GM23338 (cell line): ENCODE measurements around the gene HOXB6. TPM values are rescaled to one million over a fixed set of nuclear protein-coding genes. Genes with fewer than 3 reads are reported as not detected.

Experiments used
- ATAC-seq: fragments of 200-7000 bp; cut with Tn5 transposase; 3 replicates; pipeline ENCODE4 v1.9.1; 2020
- DNase-seq: peaks from one replicate; pipeline ENCODE4 v3.0.0-alpha.2; 2015; ENCODE audit warnings: low spot score
- H2AFZ ChIP-seq: fragments of 200-600 bp; sonication (generic); 2 replicates; pipeline ENCODE4 v1.8.0; 2016; ENCODE audit warnings: antibody characterized with exemption, mild to moderate bottlenecking, moderate library complexity
- H3F3A ChIP-seq: fragments of 200-600 bp; sonication (generic); replicated peaks from 2 replicates; pipeline ENCODE4 v1.8.0; 2017; ENCODE audit warnings: antibody characterized with exemption, mixed run types, low read depth
- H3K27ac ChIP-seq: fragments of 200-600 bp; sonication (generic); 2 replicates; pipeline ENCODE4 v1.6.1; 2016; ENCODE audit warnings: low read depth
- H3K27me3 ChIP-seq: fragments of 200-600 bp; sonication (generic); 2 replicates; pipeline ENCODE4 v1.8.0; 2016; ENCODE audit warnings: mild to moderate bottlenecking, mixed run types, moderate library complexity; ENCODE audit not compliant: insufficient read depth
- H3K36me3 ChIP-seq: fragments of 200-600 bp; sonication (generic); 2 replicates; pipeline ENCODE4 v1.8.0; 2016; ENCODE audit warnings: mild to moderate bottlenecking; ENCODE audit not compliant: insufficient read depth
- H3K4me1 ChIP-seq: fragments of 200-600 bp; sonication (generic); 2 replicates; pipeline ENCODE4 v1.8.0; 2016; ENCODE audit warnings: mild to moderate bottlenecking, moderate library complexity; ENCODE audit not compliant: insufficient read depth
- H3K4me2 ChIP-seq: fragments of 200-600 bp; sonication (generic); 2 replicates; pipeline ENCODE4 v1.7.1; 2017; ENCODE audit warnings: mixed run types
- H3K4me3 ChIP-seq: fragments of 200-600 bp; sonication (generic); 2 replicates; pipeline ENCODE4 v1.6.1; 2016; ENCODE audit warnings: mixed run types
- H3K79me2 ChIP-seq: fragments of 200-600 bp; sonication (generic); replicated peaks from 2 replicates; pipeline ENCODE4 v1.8.0; 2017; ENCODE audit warnings: mild to moderate bottlenecking; ENCODE audit not compliant: insufficient read depth
- H3K9me2 ChIP-seq: fragments of 200-600 bp; sonication (generic); 2 replicates; pipeline ENCODE4 v1.8.0; 2017; ENCODE audit not compliant: insufficient read depth
- H4K20me1 ChIP-seq: fragments of 200-600 bp; sonication (generic); replicated peaks from 2 replicates; pipeline ENCODE4 v1.8.0; 2017; ENCODE audit warnings: mild to moderate bottlenecking; ENCODE audit not compliant: insufficient read depth
- H3K27ac Mint-ChIP-seq: 2 replicates; pipeline ENCODE4 v1.8.0; 2020; ENCODE audit warnings: inconsistent platforms, mild to moderate bottlenecking, moderate library complexity, mixed read lengths
- H3K27me3 Mint-ChIP-seq: 3 replicates; pipeline ENCODE4 v1.8.0; 2022; ENCODE audit warnings: low read depth, mild to moderate bottlenecking, moderate library complexity, mixed read lengths, inconsistent platforms; ENCODE audit not compliant: insufficient read depth, poor library complexity
- H3K36me3 Mint-ChIP-seq: 3 replicates; pipeline ENCODE4 v1.8.0; 2021; ENCODE audit warnings: low read depth, mild to moderate bottlenecking, inconsistent platforms, moderate library complexity, mixed read lengths
- H3K4me1 Mint-ChIP-seq: 3 replicates; pipeline ENCODE4 v1.8.0; 2020; ENCODE audit warnings: mild to moderate bottlenecking, inconsistent platforms, mixed read lengths
- H3K4me3 Mint-ChIP-seq: 3 replicates; pipeline ENCODE4 v1.8.0; 2021; ENCODE audit warnings: moderate library complexity, mild to moderate bottlenecking, inconsistent platforms, mixed read lengths
- H3K9me3 Mint-ChIP-seq: 3 replicates; pipeline ENCODE4 v1.8.0; 2020; ENCODE audit warnings: moderate library complexity, mild to moderate bottlenecking, inconsistent platforms, mixed read lengths
- CREB1 ChIP-seq: fragments of 250-450 bp; sonication (Bioruptor Pico); IDR thresholded peaks from 2 replicates; pipeline ENCODE4 v1.5.0; 2020; ENCODE audit warnings: low read depth, mild to moderate bottlenecking, moderate library complexity
- EZH2 ChIP-seq: fragments of 200-600 bp; sonication (generic); IDR thresholded peaks from one replicate; pipeline ENCODE4 v1.8.0; 2017; ENCODE audit warnings: antibody characterized with exemption, mild to moderate bottlenecking, low read depth; ENCODE audit not compliant: unreplicated experiment
- EZH2phosphoT487 ChIP-seq: fragments of 200-600 bp; sonication (generic); IDR thresholded peaks from one replicate; pipeline ENCODE4 v1.8.1; 2018; ENCODE audit warnings: antibody characterized with exemption; ENCODE audit not compliant: unreplicated experiment
- JUNB ChIP-seq: IDR thresholded peaks from one replicate; pipeline ENCODE4 v1.6.1; 2016; ENCODE audit warnings: antibody characterized with exemption; ENCODE audit not compliant: unreplicated experiment
- ZNF114 ChIP-seq: fragments of 250-450 bp; sonication (Bioruptor Pico); IDR thresholded peaks from 2 replicates; pipeline ENCODE4 v1.5.0; 2020; ENCODE audit warnings: mild to moderate bottlenecking, moderate library complexity
- polyA plus RNA-seq: library from polyadenylated mRNA; unstranded; fragments of >200 nt; fragmentation: Nextera tagmentation; extraction: Ambion mirVana; gene quantifications from 2 replicates; pipeline ENCODE4 v1.2.1, GENCODE V29; 2016
- total RNA-seq: library from RNA; depleted of rRNA; stranded (reverse); fragments of >200 nt; shearing (Covaris generic); gene quantifications from 2 replicates; pipeline ENCODE4 v1.2.3, GENCODE V29; 2014
- TF ChIP-seq, protein P1 (sequence below): fragments of 250-450 bp; sonication (Bioruptor Pico); IDR thresholded peaks from 2 replicates; pipeline ENCODE4 v1.5.0; 2020; ENCODE audit warnings: mild to moderate bottlenecking, moderate library complexity

HOXB6 gene
- total and polyA plus RNA-seq, 2 experiments from 2014 or later, result not detected

DNA sequence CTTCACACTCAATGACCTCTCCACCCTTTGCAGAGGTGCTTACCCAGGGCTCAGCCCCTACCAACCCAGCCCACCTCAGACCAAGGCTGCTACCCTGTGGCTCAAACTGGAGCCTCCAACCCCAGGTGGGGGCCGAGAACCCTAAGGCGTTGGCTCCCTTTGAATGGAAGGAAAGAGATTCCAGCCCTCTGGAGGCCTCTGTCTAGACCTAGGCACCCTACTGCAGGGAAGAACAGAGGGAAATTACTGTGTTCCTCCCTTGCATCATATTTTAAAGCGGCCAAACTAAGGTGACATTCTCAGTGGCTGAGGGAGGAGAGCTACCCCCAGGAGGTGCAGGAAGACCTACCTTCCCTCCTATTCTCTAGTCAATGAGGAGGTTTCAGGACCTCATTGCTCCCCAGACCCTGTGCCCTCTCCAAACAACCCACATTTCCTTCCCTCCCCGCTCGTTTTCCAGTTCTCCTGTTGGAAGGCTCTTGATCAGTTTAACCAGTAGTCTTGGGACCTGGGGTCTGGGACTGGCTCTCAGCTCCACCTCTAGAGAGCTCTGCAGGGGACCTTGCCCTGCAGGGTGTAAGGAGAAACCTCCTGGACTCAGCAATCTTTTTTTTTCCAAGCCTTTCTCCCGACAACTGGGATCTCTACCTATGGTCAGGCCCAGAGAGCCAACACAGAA is 15.8 kb upstream of the HOXB6 start:
- no peak overlapping the region for H3K4me3 ChIP-seq
- peaks cover 47% of the 10 kb centered on the region for H3F3A ChIP-seq
- DNase-seq (no peak), ATAC-seq (no peak)
- H3K27ac ChIP-seq, result no peak overlapping the region
- no peak overlapping the region for H2AFZ ChIP-seq
- Mint-ChIP-seq H3K4me1 (peaks cover 18% of the 10 kb centered on the region), H3K4me3 (no peak overlapping the region), H3K27me3 (peaks cover 98% of the 10 kb centered on the region), H3K9me3 (peaks cover 8% of the 10 kb centered on the region; the same call in 2 of the 3 replicates), H3K27ac (no peak overlapping the region), H3K36me3 (peaks cover 3% of the 10 kb centered on the region; the same call in 2 of the 3 replicates)
- no peaks in the 10 kb centered on the region for H3K79me2 ChIP-seq
- peaks cover 30% of the 10 kb centered on the region for H3K4me1 ChIP-seq
- H3K4me2 ChIP-seq, result no peak overlapping the region
- no peaks in the 10 kb centered on the region for H3K36me3 ChIP-seq
- TF ChIP-seq CREB1, result no peak
- no peak for TF ChIP-seq EZH2
- no peak for TF ChIP-seq JUNB
- TF ChIP-seq, protein P1, sequence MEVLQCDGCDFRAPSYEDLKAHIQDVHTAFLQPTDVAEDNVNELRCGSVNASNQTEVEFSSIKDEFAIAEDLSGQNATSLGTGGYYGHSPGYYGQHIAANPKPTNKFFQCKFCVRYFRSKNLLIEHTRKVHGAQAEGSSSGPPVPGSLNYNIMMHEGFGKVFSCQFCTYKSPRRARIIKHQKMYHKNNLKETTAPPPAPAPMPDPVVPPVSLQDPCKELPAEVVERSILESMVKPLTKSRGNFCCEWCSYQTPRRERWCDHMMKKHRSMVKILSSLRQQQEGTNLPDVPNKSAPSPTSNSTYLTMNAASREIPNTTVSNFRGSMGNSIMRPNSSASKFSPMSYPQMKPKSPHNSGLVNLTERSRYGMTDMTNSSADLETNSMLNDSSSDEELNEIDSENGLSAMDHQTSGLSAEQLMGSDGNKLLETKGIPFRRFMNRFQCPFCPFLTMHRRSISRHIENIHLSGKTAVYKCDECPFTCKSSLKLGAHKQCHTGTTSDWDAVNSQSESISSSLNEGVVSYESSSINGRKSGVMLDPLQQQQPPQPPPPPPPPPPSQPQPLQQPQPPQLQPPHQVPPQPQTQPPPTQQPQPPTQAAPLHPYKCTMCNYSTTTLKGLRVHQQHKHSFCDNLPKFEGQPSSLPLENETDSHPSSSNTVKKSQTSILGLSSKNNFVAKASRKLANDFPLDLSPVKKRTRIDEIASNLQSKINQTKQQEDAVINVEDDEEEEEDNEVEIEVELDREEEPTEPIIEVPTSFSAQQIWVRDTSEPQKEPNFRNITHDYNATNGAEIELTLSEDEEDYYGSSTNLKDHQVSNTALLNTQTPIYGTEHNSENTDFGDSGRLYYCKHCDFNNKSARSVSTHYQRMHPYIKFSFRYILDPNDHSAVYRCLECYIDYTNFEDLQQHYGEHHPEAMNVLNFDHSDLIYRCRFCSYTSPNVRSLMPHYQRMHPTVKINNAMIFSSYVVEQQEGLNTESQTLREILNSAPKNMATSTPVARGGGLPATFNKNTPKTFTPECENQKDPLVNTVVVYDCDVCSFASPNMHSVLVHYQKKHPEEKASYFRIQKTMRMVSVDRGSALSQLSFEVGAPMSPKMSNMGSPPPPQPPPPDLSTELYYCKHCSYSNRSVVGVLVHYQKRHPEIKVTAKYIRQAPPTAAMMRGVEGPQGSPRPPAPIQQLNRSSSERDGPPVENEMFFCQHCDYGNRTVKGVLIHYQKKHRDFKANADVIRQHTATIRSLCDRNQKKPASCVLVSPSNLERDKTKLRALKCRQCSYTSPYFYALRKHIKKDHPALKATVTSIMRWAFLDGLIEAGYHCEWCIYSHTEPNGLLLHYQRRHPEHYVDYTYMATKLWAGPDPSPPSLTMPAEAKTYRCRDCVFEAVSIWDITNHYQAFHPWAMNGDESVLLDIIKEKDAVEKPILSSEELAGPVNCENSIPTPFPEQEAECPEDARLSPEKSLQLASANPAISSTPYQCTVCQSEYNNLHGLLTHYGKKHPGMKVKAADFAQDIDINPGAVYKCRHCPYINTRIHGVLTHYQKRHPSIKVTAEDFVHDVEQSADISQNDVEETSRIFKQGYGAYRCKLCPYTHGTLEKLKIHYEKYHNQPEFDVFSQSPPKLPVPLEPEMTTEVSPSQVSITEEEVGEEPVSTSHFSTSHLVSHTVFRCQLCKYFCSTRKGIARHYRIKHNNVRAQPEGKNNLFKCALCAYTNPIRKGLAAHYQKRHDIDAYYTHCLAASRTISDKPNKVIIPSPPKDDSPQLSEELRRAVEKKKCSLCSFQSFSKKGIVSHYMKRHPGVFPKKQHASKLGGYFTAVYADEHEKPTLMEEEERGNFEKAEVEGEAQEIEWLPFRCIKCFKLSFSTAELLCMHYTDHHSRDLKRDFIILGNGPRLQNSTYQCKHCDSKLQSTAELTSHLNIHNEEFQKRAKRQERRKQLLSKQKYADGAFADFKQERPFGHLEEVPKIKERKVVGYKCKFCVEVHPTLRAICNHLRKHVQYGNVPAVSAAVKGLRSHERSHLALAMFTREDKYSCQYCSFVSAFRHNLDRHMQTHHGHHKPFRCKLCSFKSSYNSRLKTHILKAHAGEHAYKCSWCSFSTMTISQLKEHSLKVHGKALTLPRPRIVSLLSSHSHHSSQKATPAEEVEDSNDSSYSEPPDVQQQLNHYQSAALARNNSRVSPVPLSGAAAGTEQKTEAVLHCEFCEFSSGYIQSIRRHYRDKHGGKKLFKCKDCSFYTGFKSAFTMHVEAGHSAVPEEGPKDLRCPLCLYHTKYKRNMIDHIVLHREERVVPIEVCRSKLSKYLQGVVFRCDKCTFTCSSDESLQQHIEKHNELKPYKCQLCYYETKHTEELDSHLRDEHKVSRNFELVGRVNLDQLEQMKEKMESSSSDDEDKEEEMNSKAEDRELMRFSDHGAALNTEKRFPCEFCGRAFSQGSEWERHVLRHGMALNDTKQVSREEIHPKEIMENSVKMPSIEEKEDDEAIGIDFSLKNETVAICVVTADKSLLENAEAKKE (CRISPR knock-in tag), result no peak
- no peak for TF ChIP-seq EZH2phosphoT487
- no peak for TF ChIP-seq ZNF114
- H3K9me2 ChIP-seq, result no peaks in the 10 kb centered on the region
- H4K20me1 ChIP-seq, result peaks cover 61% of the 10 kb centered on the region
- peaks cover 100% of the 10 kb centered on the region for H3K27me3 ChIP-seq
